ENCODE results near the gene RNF141.

DNA sequence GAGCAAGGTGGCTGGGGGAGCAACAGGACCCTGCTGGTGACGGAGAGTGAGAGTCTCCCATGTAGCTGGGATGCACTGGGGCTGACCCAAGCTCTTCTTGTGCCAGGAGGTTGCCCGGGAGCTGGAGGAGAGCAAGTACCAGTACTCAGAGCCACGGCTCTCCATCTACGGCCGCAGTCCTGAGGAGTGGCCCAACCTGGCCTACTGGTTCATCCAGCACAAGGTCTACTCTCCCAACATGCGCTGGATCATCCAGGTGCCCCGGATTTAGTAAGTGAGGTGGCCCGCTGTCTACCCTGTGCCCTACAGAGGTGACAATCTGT is 45.6 kb downstream of the RNF141 start:
- TF ChIP-seq, protein P1, sequence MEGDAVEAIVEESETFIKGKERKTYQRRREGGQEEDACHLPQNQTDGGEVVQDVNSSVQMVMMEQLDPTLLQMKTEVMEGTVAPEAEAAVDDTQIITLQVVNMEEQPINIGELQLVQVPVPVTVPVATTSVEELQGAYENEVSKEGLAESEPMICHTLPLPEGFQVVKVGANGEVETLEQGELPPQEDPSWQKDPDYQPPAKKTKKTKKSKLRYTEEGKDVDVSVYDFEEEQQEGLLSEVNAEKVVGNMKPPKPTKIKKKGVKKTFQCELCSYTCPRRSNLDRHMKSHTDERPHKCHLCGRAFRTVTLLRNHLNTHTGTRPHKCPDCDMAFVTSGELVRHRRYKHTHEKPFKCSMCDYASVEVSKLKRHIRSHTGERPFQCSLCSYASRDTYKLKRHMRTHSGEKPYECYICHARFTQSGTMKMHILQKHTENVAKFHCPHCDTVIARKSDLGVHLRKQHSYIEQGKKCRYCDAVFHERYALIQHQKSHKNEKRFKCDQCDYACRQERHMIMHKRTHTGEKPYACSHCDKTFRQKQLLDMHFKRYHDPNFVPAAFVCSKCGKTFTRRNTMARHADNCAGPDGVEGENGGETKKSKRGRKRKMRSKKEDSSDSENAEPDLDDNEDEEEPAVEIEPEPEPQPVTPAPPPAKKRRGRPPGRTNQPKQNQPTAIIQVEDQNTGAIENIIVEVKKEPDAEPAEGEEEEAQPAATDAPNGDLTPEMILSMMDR (IDR thresholded peaks at IDR 0.05): no peak
- no peak for TF ChIP-seq ZFX (IDR thresholded peaks at IDR 0.05; ENCODE audit: borderline replicate concordance)
